WERI-Rb-1 (cell line): ENCODE data around the gene KIAA0232.

ENCODE experiments used
- DNase-seq: peaks from one replicate; pipeline ENCODE4 v3.0.0-alpha.2; 2020
- H3K27ac ChIP-seq: fragments of 250-450 bp; sonication (Bioruptor Pico); 2 replicates; pipeline ENCODE4 v1.5.1; 2020; ENCODE audit warnings: mild to moderate bottlenecking, moderate library complexity
- H3K27me3 ChIP-seq: fragments of 250-450 bp; sonication (Bioruptor Pico); 2 replicates; pipeline ENCODE4 v1.5.1; 2021; ENCODE audit warnings: mild to moderate bottlenecking, low read depth, moderate library complexity; ENCODE audit not compliant: insufficient read depth, severe bottlenecking
- H3K36me3 ChIP-seq: fragments of 250-450 bp; sonication (Bioruptor Pico); 2 replicates; pipeline ENCODE4 v1.5.1; 2020; ENCODE audit warnings: mild to moderate bottlenecking, moderate library complexity
- H3K4me3 ChIP-seq: 2 replicates; pipeline ENCODE4 v1.5.1; 2011; ENCODE audit warnings: low read depth, mild to moderate bottlenecking, control low read depth, low read length
- H3K9me3 ChIP-seq: fragments of 250-450 bp; sonication (Bioruptor Pico); 2 replicates; pipeline ENCODE4 v1.5.1; 2021; ENCODE audit warnings: mild to moderate bottlenecking, moderate library complexity; ENCODE audit not compliant: severe bottlenecking
- CTCF ChIP-seq: IDR thresholded peaks from 2 replicates; pipeline ENCODE4 v1.5.1; 2011; ENCODE audit warnings: low read depth, mild to moderate bottlenecking, control low read depth, inconsistent platforms, low read length

The KIAA0232 gene

GRCh38 chr4:6918338-6918737 lies 135.8 kb downstream of the KIAA0232 start:
- Histone ChIP-seq H3K4me3 (no peak overlapping the region), H3K36me3 (peaks cover 3% of the 10 kb centered on the region), H3K27me3 (no peaks in the 10 kb centered on the region), H3K27ac (no peak overlapping the region; the same call in 1 of the 2 replicates), H3K9me3 (peaks cover 3% of the 10 kb centered on the region)
- TF ChIP-seq CTCF, result no peak
- no peak for DNase-seq

GRCh38 chr4:6920171-6920570 lies 137.6 kb downstream of the KIAA0232 start:
- DNase-seq, result no peak
- no peak overlapping the region for H3K27ac ChIP-seq
- no peak for TF ChIP-seq CTCF

GRCh38 chr4:6923507-6923906 lies 141.0 kb downstream of the KIAA0232 start:
- Histone ChIP-seq H3K36me3 (peaks cover 23% of the 10 kb centered on the region), H3K9me3 (no peaks in the 10 kb centered on the region), H3K4me3 (no peak overlapping the region), H3K27me3 (no peaks in the 10 kb centered on the region), H3K27ac (no peak overlapping the region)
- TF ChIP-seq CTCF, result no peak
- no peak for DNase-seq

More at GRCh38 chr4:6920171-6920570, 137.6 kb downstream of the KIAA0232 start:
- H3K36me3 ChIP-seq, result peaks cover 21% of the 10 kb centered on the region
- H3K4me3 ChIP-seq, result no peak overlapping the region
- H3K27me3 ChIP-seq, result no peaks in the 10 kb centered on the region
- H3K9me3 ChIP-seq, result peaks cover 3% of the 10 kb centered on the region

GRCh38 chr4:6924361-6924779 lies 141.8 kb downstream of the KIAA0232 start:
- peaks cover 23% of the 10 kb centered on the region for H3K36me3 ChIP-seq
- H3K9me3 ChIP-seq, result no peaks in the 10 kb centered on the region
- H3K27ac ChIP-seq, result no peak overlapping the region
- no peak for DNase-seq
- H3K27me3 ChIP-seq, result no peaks in the 10 kb centered on the region
- TF ChIP-seq CTCF, result no peak
- H3K4me3 ChIP-seq, result no peak overlapping the region

GRCh38 chr4:6925357-6925836 lies 142.9 kb downstream of the KIAA0232 start:
- no peak for DNase-seq
- no peak for TF ChIP-seq CTCF

GRCh38 chr4:6926081-6926480 lies 143.6 kb downstream of the KIAA0232 start:
- no peak for DNase-seq
- TF ChIP-seq CTCF, result no peak
- Histone ChIP-seq H3K9me3 (no peaks in the 10 kb centered on the region), H3K27me3 (no peaks in the 10 kb centered on the region), H3K27ac (no peak overlapping the region), H3K36me3 (peaks cover 26% of the 10 kb centered on the region), H3K4me3 (no peak overlapping the region)

More at GRCh38 chr4:6925357-6925836, 142.9 kb downstream of the KIAA0232 start:
- H3K4me3 ChIP-seq, result no peak overlapping the region
- no peak overlapping the region for H3K27ac ChIP-seq
- H3K9me3 ChIP-seq, result no peaks in the 10 kb centered on the region
- no peaks in the 10 kb centered on the region for H3K27me3 ChIP-seq
- peaks cover 23% of the 10 kb centered on the region for H3K36me3 ChIP-seq
